ENCODE measurements around the gene GPX2. TPM values are rescaled to one million over a fixed set of nuclear protein-coding genes. Genes with fewer than 3 reads are reported as not detected.
"Not testable (repeated sequence)": the region's sequence is repeated elsewhere in the genome, so short reads cannot be mapped to it uniquely, and the experiment has no call there.

GPX2 gene
- total RNA-seq, 2 donors from 2014 or later: not detected

DNA sequence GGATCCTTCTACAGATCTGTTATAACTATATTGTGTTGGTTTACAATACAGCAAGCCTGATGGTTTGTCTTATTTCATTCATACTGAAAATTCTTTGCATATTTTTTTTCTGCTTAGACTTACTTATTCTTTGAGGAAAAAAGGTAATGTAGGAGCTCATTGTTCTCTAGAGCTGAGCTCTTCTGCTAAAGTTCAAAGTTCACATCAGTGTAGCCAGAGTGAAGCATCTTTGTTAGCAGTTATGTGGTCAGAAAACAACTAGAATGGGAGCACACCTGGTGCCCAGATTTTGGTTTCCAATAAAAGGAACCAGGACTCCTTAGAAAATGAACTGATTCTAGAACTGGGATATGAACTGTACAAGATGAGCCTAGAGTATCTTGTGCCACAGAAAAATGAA lies 10.3 kb downstream of the GPX2 start:
- DNase-seq (ENCODE audit: low spot score in 2 of 2) (no peak), ATAC-seq (no peak)
- H3K36me3 Mint-ChIP-seq: peaks cover 0 to 27% of the 10 kb centered on the region in 2 donors
- no peaks in the 10 kb centered on the region for H3K9me3 Mint-ChIP-seq
- H3K27ac Mint-ChIP-seq: no peak overlapping the region

DNA sequence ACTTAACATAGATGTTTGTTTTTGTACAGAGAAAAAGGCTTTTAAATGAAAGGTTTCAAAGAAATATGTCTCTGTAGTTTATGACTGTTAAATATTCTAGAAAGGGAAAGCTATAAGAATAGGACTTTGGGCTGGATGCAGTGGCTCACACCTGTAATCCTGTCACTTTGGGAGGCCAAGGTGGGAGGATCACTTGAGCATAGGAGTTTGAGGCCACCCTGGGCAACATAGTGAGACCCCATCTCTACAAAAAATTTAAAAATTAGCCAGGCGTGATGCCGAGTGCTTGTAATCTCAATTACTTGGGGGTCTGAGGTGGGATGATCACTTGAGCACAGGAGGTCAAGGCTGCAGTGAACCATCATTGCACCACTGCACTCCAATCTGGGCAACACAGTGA lies 11.4 kb downstream of the GPX2 start:
- no peaks in the 10 kb centered on the region for H3K9me3 Mint-ChIP-seq
- peaks cover 6 to 30% of the 10 kb centered on the region in 2 donors for H3K36me3 Mint-ChIP-seq
- DNase-seq (ENCODE audit: low spot score in 2 of 2): no peak
- H3K27ac Mint-ChIP-seq: peak overlapping the region in 1 of 2 donors; percentile 57
- ATAC-seq: no peak

DNA sequence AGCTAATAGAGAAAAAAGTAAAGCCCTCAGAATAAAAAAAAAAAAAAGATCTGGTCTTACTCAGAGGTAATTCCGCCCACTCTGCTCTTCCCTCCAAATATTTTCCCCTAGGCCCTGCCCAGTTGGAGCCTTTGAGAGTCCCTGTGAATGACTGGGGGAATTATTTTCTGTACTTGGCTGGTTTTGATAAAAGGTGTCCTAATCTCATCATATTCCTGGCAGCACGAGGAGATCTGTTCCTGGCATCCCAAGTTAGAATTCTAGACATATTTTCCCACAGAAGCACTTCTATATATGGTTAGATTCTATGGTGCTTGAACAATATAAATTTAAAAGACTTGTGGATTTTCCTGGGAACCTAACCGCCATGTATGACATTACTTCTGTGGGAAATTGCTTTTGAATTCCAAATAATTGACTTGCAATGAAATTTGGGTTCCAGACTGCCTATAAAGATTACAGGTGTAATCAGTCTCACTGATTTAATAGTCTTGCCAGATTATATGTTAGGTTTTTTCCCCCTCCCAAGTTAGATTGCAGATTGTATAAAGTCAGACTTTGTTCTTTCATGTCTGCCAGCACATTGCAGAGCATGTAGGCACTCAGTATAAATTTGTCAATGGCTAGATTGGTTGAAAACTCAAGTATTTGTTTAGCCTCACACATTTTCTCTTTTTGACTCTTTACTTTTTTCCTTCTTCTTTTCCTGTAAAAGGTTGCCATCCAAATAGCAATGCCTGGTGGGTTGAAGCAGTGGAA lies 12.3 kb downstream of the GPX2 start:
- Mint-ChIP-seq H3K9me3 (no peaks in the 10 kb centered on the region), H3K27ac (no peak overlapping the region)

DNA sequence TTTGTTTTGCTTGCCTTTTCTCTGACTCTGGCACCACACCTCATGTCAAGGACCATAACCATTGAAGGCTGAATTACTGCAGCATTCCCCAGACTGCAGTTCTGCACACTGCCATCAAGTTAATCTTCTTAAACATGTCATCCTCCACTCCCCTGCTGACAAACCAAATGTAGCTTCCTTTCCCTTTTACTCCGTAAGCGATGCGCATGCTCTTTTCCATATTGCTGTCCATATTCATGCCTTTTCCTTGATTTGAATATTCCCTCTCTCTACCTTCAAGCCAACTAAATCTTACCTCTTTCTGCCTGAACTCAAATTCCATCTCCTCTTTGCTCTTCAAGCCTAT lies 13.6 kb downstream of the GPX2 start:
- peaks cover 6 to 26% of the 10 kb centered on the region in 2 donors for H3K36me3 Mint-ChIP-seq
- peak in 1 of 2 donors; percentile 66 for ATAC-seq

More for the DNA sequence above, 12.3 kb downstream of the GPX2 start:
- H3K36me3 Mint-ChIP-seq: peaks cover 6 to 36% of the 10 kb centered on the region in 2 donors
- DNase-seq (ENCODE audit: low spot score in 2 of 2) (no peak), ATAC-seq (no peak)

DNA sequence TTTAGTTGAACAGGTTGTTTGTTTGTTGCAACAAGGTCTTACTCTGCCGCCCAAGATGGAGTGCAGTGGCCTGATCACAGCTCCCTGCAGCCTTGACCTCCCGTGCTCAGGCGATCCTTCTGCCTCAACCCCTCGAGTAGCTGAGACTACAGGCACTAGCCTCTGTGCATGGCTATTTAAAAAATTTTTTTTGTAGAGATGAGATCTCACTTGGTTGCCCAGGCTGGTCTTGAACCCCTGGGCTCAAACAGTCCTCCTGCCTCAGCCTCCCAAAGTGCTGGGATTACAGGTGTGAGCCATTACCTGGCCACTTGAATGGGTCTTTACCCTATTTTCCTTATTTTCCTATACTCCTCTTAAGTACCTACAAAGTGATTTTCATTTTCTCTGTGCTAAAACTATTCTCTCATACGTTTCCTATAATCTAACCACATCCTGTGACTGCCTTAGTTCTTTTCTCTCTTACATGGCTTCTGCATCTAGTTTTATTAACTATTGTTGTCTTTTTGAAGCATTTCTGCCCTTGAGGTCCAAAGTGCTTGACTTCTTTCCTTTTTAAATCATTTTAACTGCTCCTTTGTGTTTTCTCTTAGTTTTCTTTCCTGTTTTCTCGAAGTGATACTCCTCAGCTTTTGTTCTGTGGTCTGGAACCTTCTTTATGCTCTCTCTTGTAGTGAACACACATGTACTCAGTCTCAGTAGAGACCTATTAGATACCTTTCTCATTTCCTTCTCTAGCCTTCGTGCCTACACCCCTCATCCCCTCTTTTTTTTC lies 14.1 kb downstream of the GPX2 start:
- Mint-ChIP-seq H3K9me3 (no peaks in the 10 kb centered on the region), H3K36me3 (peaks cover 6 to 30% of the 10 kb centered on the region in 2 donors), H3K27ac (no peak overlapping the region)
- ATAC-seq (peak; percentile 80 to 94), DNase-seq (ENCODE audit: low spot score in 2 of 2) (no peak)

More for the DNA sequence above, 13.6 kb downstream of the GPX2 start:
- Mint-ChIP-seq H3K9me3 (no peaks in the 10 kb centered on the region), H3K27ac (no peak overlapping the region)
- no peak for DNase-seq (ENCODE audit: low spot score in 2 of 2)

DNA sequence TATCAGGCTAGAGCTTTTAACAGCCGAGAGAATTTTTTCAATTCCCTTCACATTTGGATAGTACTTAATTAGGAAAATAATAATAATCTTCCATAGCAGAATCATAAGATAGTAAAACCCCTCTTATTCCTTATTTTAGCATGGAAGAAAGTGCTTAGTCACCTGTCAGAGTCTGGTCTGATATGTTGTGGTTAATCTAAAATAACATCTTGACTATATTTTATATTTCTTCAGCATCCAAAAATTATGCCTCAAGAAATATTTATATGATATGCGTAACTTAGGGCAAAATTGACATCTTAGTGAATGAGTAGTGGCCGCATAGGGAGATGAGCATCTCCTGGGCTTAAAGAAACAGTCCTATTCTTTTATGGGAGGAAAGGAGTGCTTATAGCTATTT lies 15.5 kb downstream of the GPX2 start:
- no peak overlapping the region for H3K27ac Mint-ChIP-seq
- DNase-seq (ENCODE audit: low spot score in 2 of 2): no peak
- ATAC-seq: no peak
- peaks cover 6 to 31% of the 10 kb centered on the region in 2 donors for H3K36me3 Mint-ChIP-seq
- H3K9me3 Mint-ChIP-seq: no peaks in the 10 kb centered on the region

DNA sequence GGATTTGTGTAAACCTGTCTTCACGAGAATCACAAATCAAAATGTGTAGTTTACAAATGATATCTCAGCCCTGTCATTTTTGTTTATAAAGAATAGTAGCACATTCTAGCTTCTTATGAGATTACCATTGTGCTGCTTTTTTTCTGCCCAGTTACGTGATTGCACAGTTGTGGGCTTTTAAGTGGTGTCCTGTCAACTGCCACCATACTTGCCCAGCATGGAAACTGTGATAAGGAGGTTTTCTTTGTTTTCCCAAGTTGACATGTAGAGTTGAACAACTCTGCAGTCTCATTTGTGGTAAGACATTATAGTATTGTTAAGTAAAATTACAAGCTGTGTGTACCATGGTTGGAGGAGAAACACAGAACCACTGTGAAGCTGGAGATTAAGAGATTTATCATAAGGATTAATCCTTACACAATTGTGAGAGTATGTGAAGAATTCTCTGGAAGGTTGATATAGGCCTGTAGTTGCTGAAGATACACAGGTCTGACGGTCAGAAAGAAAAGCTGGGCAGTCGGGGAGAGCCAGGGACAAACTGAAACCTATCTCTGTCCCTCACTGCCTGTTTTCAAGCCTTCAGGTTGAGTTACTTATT lies 16.0 kb downstream of the GPX2 start:
- no peaks in the 10 kb centered on the region for H3K9me3 Mint-ChIP-seq
- H3K36me3 Mint-ChIP-seq: peaks cover 6 to 36% of the 10 kb centered on the region in 2 donors
- DNase-seq (ENCODE audit: low spot score in 2 of 2) (no peak), ATAC-seq (no peak)
- peak overlapping the region in 1 of 2 donors; percentile 6 for H3K27ac Mint-ChIP-seq

DNA sequence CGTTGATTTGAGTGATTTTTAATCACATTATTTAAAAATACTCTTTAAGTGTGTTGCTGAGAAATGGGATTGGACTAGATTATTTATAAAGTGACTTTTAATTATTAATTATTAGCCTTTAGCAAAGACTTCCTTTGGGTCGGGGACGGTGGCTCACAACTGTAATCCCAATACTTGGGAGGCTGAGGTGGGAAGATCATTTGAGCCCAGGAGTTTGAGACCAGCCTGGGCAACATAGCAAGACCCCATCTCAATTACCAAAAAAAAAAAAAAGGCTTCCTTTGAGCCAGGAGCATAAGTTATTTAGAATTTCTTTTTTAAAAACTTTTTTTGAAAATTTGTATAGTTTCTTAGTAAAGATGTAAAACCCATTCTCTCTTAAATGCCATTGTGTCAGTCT lies 19.5 kb downstream of the GPX2 start:
- H3K36me3 Mint-ChIP-seq: peaks cover 6 to 36% of the 10 kb centered on the region in 2 donors

DNA sequence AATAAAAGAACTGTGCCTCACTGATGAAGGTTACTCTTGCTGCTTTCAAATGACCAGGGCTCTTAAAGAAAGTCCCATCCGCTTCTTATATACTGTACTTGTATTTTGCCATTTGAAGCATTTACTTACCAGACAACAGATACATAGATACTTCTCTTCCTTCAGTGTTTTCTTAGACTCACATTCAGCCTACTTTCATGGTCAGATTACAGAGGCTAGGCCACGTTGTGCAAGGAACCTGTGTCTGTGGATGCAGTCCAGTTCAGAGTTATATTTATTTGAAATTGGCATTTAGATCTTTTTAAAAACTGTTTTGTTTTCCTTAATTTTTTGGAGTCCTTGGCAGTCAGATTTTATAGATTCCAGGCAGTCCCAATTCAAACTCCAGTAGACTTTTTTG lies 22.1 kb downstream of the GPX2 start:
- no peak overlapping the region for H3K27ac Mint-ChIP-seq
- no peak for ATAC-seq
- H3K36me3 Mint-ChIP-seq: peaks cover 5 to 47% of the 10 kb centered on the region in 2 donors
- no peak for DNase-seq (ENCODE audit: low spot score in 2 of 2)
- no peaks in the 10 kb centered on the region for H3K9me3 Mint-ChIP-seq

More for the DNA sequence above, 19.5 kb downstream of the GPX2 start:
- ATAC-seq (no peak), DNase-seq (ENCODE audit: low spot score in 2 of 2) (no peak)
- Mint-ChIP-seq H3K27ac (no peak overlapping the region), H3K9me3 (no peaks in the 10 kb centered on the region)

DNA sequence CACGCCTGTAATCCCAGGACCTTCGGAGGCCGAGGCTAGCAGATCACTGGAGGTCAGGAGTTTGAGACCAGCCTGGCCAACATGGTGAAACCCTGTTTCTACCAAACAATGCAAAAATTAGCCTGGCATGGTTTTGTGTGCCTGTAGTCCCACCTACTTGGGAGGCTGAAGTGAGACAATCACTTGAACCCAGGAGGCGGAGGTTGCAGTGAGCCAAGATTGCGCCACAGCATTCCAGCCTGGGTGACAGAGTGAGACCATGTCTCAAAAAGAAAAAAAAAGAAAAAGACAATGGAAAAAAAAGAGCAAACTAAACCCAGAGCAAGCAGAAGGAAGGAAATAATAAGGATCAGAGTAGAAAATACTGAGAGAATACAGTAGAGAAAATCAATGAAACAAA lies 22.9 kb downstream of the GPX2 start:
- peaks cover 12 to 56% of the 10 kb centered on the region in 2 donors for H3K36me3 Mint-ChIP-seq
- ATAC-seq: no peak
- DNase-seq (ENCODE audit: low spot score in 2 of 2): no peak
- no peaks in the 10 kb centered on the region for H3K9me3 Mint-ChIP-seq
- H3K27ac Mint-ChIP-seq: no peak overlapping the region

DNA sequence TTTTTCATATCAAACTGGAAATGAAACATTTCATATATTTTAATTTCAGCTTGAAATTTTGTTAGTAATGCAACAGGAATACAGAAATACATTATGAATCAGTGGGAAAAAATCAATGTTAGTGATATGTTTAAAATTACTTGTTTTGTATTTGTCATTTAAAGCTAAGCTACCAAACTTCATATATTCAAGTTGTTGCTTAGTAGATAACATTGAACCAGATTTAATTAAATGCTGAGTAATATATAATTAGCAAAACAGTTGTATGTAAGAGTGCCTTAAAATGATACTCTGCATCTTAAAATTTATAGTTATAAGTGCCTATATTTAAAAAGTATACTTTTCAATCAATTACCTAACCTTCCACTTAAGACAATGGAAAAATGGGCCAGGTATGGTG lies 23.3 kb downstream of the GPX2 start:
- DNase-seq (ENCODE audit: low spot score in 2 of 2) (no peak), ATAC-seq (no peak)
- H3K27ac Mint-ChIP-seq: no peak overlapping the region
- peaks cover 15 to 60% of the 10 kb centered on the region in 2 donors for H3K36me3 Mint-ChIP-seq
- H3K9me3 Mint-ChIP-seq: no peaks in the 10 kb centered on the region

DNA sequence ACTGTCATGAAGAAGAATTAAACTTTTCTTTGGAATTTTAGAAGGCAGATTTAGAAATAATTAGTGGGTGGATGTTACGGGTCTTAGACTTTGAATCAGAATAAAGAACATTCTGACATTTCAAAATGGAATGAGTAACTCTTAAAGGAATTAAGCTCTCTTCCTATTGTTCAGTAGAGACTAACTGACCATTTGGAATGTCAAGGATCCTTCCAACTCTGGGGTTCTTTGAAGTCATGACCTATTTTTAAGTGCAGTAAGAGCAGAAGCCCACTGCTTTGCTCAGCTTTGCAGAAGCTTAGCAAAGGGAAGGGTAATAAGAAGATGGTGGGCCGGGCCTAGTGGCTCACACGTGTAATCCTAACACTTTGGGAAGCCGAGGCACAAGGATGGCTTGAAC lies 24.3 kb downstream of the GPX2 start:
- Mint-ChIP-seq H3K27ac (peak overlapping the region; percentile 74 to 75), H3K36me3 (peaks cover 19 to 59% of the 10 kb centered on the region in 2 donors), H3K9me3 (no peaks in the 10 kb centered on the region)
- DNase-seq (ENCODE audit: low spot score in 2 of 2) (no peak), ATAC-seq (no peak)

DNA sequence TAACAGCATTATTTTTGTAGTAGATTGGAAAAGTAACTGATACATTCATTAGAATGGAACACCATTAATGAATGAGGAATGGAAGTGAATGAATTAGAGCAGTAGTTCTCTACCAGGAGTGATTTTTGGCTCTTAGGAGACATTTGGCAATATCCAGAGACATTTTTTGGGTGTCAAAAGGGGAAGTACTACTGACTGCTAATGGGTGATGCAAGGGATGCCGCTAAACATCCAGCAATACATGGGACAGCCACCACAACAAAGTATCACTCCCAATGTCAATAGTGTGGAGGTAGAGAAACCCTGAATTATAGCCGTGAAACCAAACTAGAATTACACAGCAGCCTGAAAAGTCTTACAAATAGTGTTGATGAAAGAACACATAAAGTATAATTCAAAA lies 26.7 kb downstream of the GPX2 start:
- Mint-ChIP-seq H3K27ac (peak overlapping the region; percentile 96 to 98), H3K9me3 (no peaks in the 10 kb centered on the region), H3K36me3 (peaks cover 19 to 50% of the 10 kb centered on the region in 2 donors)
- ATAC-seq: no peak
- DNase-seq (ENCODE audit: low spot score in 2 of 2): no peak

DNA sequence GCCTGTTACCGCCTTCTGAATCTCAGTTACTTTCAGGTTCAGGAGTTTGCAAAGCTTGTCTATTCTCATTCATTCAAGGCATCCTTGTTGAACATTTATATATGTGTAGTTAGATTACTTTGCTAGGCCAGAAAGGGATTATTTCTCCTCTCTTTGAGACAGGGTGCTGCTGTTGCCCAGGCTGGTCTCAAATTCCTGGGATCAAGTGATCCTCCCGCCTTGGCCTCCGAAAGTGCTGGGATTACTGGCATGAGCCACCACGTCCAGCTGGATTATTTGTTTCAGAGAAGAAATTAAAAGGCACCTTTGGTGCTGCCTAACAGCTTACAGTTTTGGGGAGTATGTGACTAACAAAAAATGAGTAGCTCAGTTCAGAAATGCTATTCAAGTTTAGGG lies 27.5 kb downstream of the GPX2 start:
- Mint-ChIP-seq H3K9me3 (no peaks in the 10 kb centered on the region), H3K36me3 (peaks cover 19 to 42% of the 10 kb centered on the region in 2 donors), H3K27ac (peak overlapping the region; percentile 96 to 98)
- ATAC-seq (no peak), DNase-seq (ENCODE audit: low spot score in 2 of 2) (no peak)

DNA sequence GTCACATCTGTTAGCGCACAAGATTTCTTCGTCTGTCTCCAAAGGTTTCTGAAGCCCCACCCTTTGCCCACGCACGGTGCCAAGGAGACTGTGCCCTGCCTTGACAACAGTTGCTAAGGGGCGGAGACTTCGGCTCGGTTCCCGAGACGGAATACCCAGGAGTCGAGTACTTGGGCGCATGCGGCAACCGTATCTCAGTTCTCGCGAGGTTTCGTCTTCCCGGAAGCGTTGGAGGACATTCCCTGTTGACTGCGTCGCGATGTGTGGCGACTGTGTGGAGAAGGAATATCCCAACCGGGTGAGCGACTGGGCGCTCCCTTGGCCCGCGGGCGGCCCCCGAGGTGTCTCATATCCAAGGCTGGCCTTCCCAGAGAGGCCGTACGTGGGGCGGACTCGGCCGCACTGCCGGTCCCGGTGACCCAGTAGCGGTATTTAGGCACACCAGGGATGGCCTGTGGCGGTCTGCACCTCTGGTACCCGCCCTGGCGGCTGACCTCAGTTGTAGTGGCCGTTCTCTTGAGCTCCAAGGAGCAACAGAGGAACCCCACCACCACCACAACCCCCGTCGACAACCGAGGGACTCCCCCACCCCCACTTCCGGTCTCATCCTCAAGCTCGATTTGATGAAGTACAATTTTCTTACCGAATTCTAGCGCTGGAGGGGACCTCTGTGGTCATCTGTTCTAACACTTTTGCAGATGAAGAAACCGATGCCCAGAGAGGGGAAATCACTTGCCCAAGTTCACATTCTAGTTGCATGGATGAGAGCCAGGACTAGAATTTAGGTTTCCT lies 28.1 kb downstream of the GPX2 start, which contains the start of gene CHURC1:
Gene CHURC1, plus strand, starts transcription at position 219 of the 792 bp plus-strand sequence. Its CDS starts 41 bp downstream, at position 260.
- Mint-ChIP-seq H3K27ac (peak within 1 kb of the TSS; percentile 96 to 98), H3K9me3 (no peaks in the 10 kb centered on the region), H3K36me3 (peaks cover 19 to 42% of the 10 kb centered on the region in 2 donors)
- ATAC-seq (peak; percentile 93 to 99), DNase-seq (ENCODE audit: low spot score in 2 of 2) (peak; percentile 95 to 96)

DNA sequence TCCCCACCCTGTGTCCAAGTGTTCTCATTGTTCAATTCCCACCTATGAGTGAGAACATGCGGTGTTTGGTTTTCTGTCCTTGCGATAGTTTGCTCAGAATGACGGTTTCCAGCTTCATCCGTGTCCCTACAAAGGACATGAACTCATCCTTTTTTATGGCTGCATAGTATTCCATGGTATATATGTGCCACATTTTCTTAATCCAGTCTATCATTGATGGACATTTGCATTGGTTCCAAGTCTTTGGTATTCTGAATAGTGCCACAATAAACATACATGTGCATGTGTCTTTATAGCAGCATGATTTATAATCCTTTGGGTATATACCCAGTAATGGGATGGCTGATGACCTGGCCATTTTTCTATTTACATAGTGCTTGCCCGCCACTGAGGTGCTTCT lies 29.1 kb downstream of the GPX2 start:
- DNase-seq (ENCODE audit: low spot score in 2 of 2); H3K9me3 Mint-ChIP-seq; ATAC-seq: not testable (repeated sequence)
- Mint-ChIP-seq H3K27ac (peak overlapping the region; percentile 96 to 98), H3K36me3 (peaks cover 19 to 42% of the 10 kb centered on the region in 2 donors)

Data from activated naive CD4-positive, alpha-beta T cell treated with anti-CD3 and anti-CD28 coated beads, Interleukin-2, amount 50 U/mL, for 72 hours (primary cell).